H1 (cell line): ENCODE results near the gene UBTD1. TPM values are rescaled to one million over a fixed set of nuclear protein-coding genes. Genes with fewer than 3 reads are reported as not detected.

Experiments
- CTCF ChIA-PET: fragments of 300-600 bp; sonication (Branson Sonifier 250); formaldehyde crosslinking; loops from one replicate; lab custom pipeline; 2021; ENCODE audit not compliant: partially characterized antibody; lab: Charles Lee
- POLR2A ChIA-PET: fragments of 300-600 bp; sonication (Branson Sonifier 250); formaldehyde crosslinking; loops from one replicate; lab custom pipeline; 2021; ENCODE audit warnings: inconsistent platforms; ENCODE audit not compliant: partially characterized antibody; lab: Charles Lee
- DNase-seq, 2 experiments: peaks; one replicate each; pipeline versions ENCODE4 v3.0.0 to v3.0.0-alpha.2; 2010 to 2022; ENCODE audit warnings: low spot score in 2 of 2, low read depth in 1 of 2, mixed read lengths in 1 of 2
- FAIRE-seq: peaks from 2 replicates; lab custom pipeline; 2011; peaks lifted over from hg19 to GRCh38; lab: Jason Lieb, UNC
- H2AFZ ChIP-seq: 2 replicates; pipeline ENCODE4 v1.8.1; 2012; ENCODE audit warnings: low read length, inconsistent platforms
- H2AK5ac ChIP-seq: 2 replicates; pipeline ENCODE4 v1.6.1; 2013; ENCODE audit warnings: low read depth, low read length
- H2BK120ac ChIP-seq: replicated peaks from 2 replicates; pipeline ENCODE3; 2013; ENCODE audit warnings: low read depth, low read length, inconsistent platforms
- H2BK12ac ChIP-seq: 2 replicates; pipeline ENCODE4 v1.6.1; 2013; ENCODE audit warnings: low read depth, low read length
- H2BK15ac ChIP-seq: 2 replicates; pipeline ENCODE4 v1.6.1; 2013; ENCODE audit warnings: low read length
- H2BK20ac ChIP-seq: 2 replicates; pipeline ENCODE4 v1.6.1; 2013; ENCODE audit warnings: low read length
- H2BK5ac ChIP-seq: 2 replicates; pipeline ENCODE4 v1.6.1; 2013; ENCODE audit warnings: low read depth, low read length
- H3K14ac ChIP-seq: 2 replicates; pipeline ENCODE4 v1.6.1; 2013; ENCODE audit warnings: inconsistent platforms; ENCODE audit not compliant: insufficient read length
- H3K18ac ChIP-seq: 2 replicates; pipeline ENCODE4 v1.6.1; 2013; ENCODE audit warnings: low read length; ENCODE audit errors: extremely low read depth
- H3K23ac ChIP-seq: 2 replicates; pipeline ENCODE4 v1.6.1; 2013; ENCODE audit warnings: inconsistent platforms; ENCODE audit not compliant: insufficient read length
- H3K23me2 ChIP-seq: 2 replicates; pipeline ENCODE4 v1.6.1; 2013; ENCODE audit warnings: low read depth, low read length
- H3K27ac ChIP-seq: 2 replicates; pipeline ENCODE4 v1.6.1; 2011; ENCODE audit warnings: low read depth, low read length, inconsistent platforms
- H3K27me3 ChIP-seq, 4 experiments: replicated peaks in 1 of 4; 1 replicate in 1 of 4; 2 replicates in 3 of 4; pipeline versions ENCODE4 v1.6.1 to v1.8.1; 2011 to 2013; ENCODE audit warnings: low read length in 3 of 4, mild to moderate bottlenecking in 3 of 4, inconsistent platforms in 2 of 4, mixed read lengths in 2 of 4, moderate library complexity in 1 of 4; ENCODE audit not compliant: control insufficient read depth in 3 of 4, insufficient read depth in 3 of 4; ENCODE audit errors: extremely low read depth in 1 of 4
- H3K36me3 ChIP-seq, 4 experiments: 2 replicates each; pipeline versions ENCODE4 v1.6.1 to v1.8.1; 2011 to 2013; ENCODE audit warnings: mild to moderate bottlenecking in 4 of 4, low read length in 3 of 4, moderate library complexity in 2 of 4, control low read depth in 1 of 4, inconsistent platforms in 1 of 4; ENCODE audit not compliant: insufficient read depth in 4 of 4, control insufficient read depth in 2 of 4
- H3K4ac ChIP-seq: replicated peaks from 2 replicates; pipeline ENCODE3; 2013; ENCODE audit warnings: low read length, low read depth, mixed read lengths, inconsistent platforms; ENCODE audit not compliant: insufficient read length
- H3K4me1 ChIP-seq, 4 experiments: replicated peaks in 1 of 4; 1 replicate in 1 of 4; 2 replicates in 3 of 4; pipeline versions ENCODE4 v1.6.1 to v1.8.1; 2011 to 2013; ENCODE audit warnings: low read length in 3 of 4, inconsistent platforms in 2 of 4, mixed read lengths in 1 of 4; ENCODE audit not compliant: insufficient read depth in 4 of 4, control insufficient read depth in 3 of 4
- H3K4me2 ChIP-seq, 2 experiments: 2 replicates each; pipeline versions ENCODE4 v1.6.1 to v1.8.1; 2011 to 2013; ENCODE audit warnings: low read depth in 2 of 2, low read length in 2 of 2, control low read depth in 1 of 2, inconsistent platforms in 1 of 2, mild to moderate bottlenecking in 1 of 2; ENCODE audit not compliant: insufficient read depth in 1 of 2
- H3K4me3 ChIP-seq, 4 experiments: fragments of 200-600, 300-600 bp in 1 of 4; sonication (generic), shearing (Covaris generic), sonication (Bioruptor Twin) in 1 of 4; 2 replicates each; pipeline versions ENCODE4 v1.5.1 to v1.8.1; 2011 to 2016; ENCODE audit warnings: low read length in 4 of 4, low read depth in 3 of 4, control low read depth in 2 of 4, inconsistent platforms in 2 of 4, mild to moderate bottlenecking in 2 of 4, mixed read lengths in 1 of 4, moderate library complexity in 1 of 4; ENCODE audit not compliant: insufficient read depth in 2 of 4; ENCODE audit errors: extremely low read depth in 1 of 4
- H3K56ac ChIP-seq: replicated peaks from 2 replicates; pipeline ENCODE3; 2013; ENCODE audit warnings: low read depth, mild to moderate bottlenecking, mixed read lengths, low read length, inconsistent platforms; ENCODE audit not compliant: insufficient read length
- H3K79me1 ChIP-seq: 2 replicates; pipeline ENCODE4 v1.6.1; 2013; ENCODE audit warnings: low read depth, low read length, control low read depth
- H3K79me2 ChIP-seq, 2 experiments: 2 replicates each; pipeline versions ENCODE4 v1.6.1 to v1.8.1; 2012 to 2013; ENCODE audit warnings: low read length in 2 of 2, mild to moderate bottlenecking in 2 of 2, inconsistent platforms in 1 of 2; ENCODE audit not compliant: insufficient read depth in 2 of 2, control insufficient read depth in 1 of 2
- H3K9ac ChIP-seq, 4 experiments: replicated peaks in 1 of 4; 1 replicate in 1 of 4; 2 replicates in 3 of 4; pipeline versions ENCODE4 v1.6.1 to v1.8.1; 2011 to 2013; ENCODE audit warnings: low read depth in 3 of 4, low read length in 3 of 4, control low read depth in 2 of 4, mild to moderate bottlenecking in 2 of 4, moderate library complexity in 2 of 4, inconsistent platforms in 1 of 4; ENCODE audit errors: extremely low read depth in 1 of 4
- H3K9me3 ChIP-seq, 2 experiments: 2 replicates each; pipeline versions ENCODE4 v1.6.1 to v1.8.1; 2012 to 2013; ENCODE audit warnings: mild to moderate bottlenecking in 2 of 2, moderate library complexity in 2 of 2, control low read depth in 1 of 2, inconsistent platforms in 1 of 2, low read depth in 1 of 2, low read length in 1 of 2, mixed read lengths in 1 of 2; ENCODE audit not compliant: insufficient read depth in 2 of 2
- H4K20me1 ChIP-seq, 2 experiments: replicated peaks in 1 of 2; 2 replicates each; pipeline versions ENCODE3 to v1.8.1; 2011 to 2013; ENCODE audit warnings: inconsistent platforms in 2 of 2, low read length in 2 of 2, mild to moderate bottlenecking in 1 of 2; ENCODE audit not compliant: insufficient read depth in 2 of 2, control insufficient read depth in 1 of 2
- H4K5ac ChIP-seq: 2 replicates; pipeline ENCODE4 v1.6.1; 2013; ENCODE audit warnings: low read length, low read depth, mixed read lengths, inconsistent platforms; ENCODE audit not compliant: insufficient read length
- H4K8ac ChIP-seq: 2 replicates; pipeline ENCODE4 v1.8.0; 2013; ENCODE audit warnings: mild to moderate bottlenecking, moderate library complexity, low read length, inconsistent platforms; ENCODE audit not compliant: insufficient read depth; ENCODE audit errors: extremely low read depth
- H4K91ac ChIP-seq: replicated peaks from 2 replicates; pipeline ENCODE3; 2013; ENCODE audit warnings: low read length, mixed read lengths, inconsistent platforms; ENCODE audit not compliant: insufficient read length
- CREB1 ChIP-seq: IDR thresholded peaks from 2 replicates; pipeline ENCODE4 v1.6.1; 2012; ENCODE audit warnings: inconsistent platforms
- EP300 ChIP-seq, 2 experiments: IDR thresholded peaks; 1 replicate in 1 of 2; 2 replicates in 1 of 2; pipeline ENCODE4 v1.6.1; 2011 to 2012; ENCODE audit warnings: low read depth in 2 of 2, low read length in 2 of 2, mild to moderate bottlenecking in 2 of 2, borderline replicate concordance in 1 of 2, inconsistent platforms in 1 of 2, moderate library complexity in 1 of 2
- GABPA ChIP-seq: IDR thresholded peaks from 2 replicates; pipeline ENCODE4 v1.6.1; 2011; ENCODE audit warnings: mild to moderate bottlenecking, low read length, moderate library complexity, borderline replicate concordance; ENCODE audit not compliant: insufficient read depth
- HDAC2 ChIP-seq, 2 experiments: fragments of 300-600 bp in 1 of 2; sonication (generic) in 1 of 2; IDR thresholded peaks; 2 replicates each; pipeline ENCODE4 v1.6.1; 2011 to 2012; ENCODE audit warnings: low read depth in 2 of 2, low read length in 2 of 2, mild to moderate bottlenecking in 2 of 2, moderate library complexity in 2 of 2, borderline replicate concordance in 1 of 2, inconsistent platforms in 1 of 2
- RAD21 ChIP-seq, 2 experiments: IDR thresholded peaks in 1 of 2; conservative IDR thresholded peaks in 1 of 2; 2 replicates each; pipeline ENCODE4 v1.6.1; 2011; ENCODE audit warnings: low read depth in 2 of 2, low read length in 2 of 2, improper control_type of control experiment in 1 of 2, inconsistent platforms in 1 of 2, mild to moderate bottlenecking in 1 of 2, moderate library complexity in 1 of 2
- RXRA ChIP-seq: IDR thresholded peaks from 2 replicates; pipeline ENCODE4 v1.6.1; 2011; ENCODE audit warnings: low read depth, mild to moderate bottlenecking, low read length, moderate library complexity; ENCODE audit not compliant: insufficient read depth
- SIN3A ChIP-seq, 2 experiments: IDR thresholded peaks in 1 of 2; conservative IDR thresholded peaks in 1 of 2; 2 replicates each; pipeline ENCODE4 v1.6.1; 2011 to 2012; ENCODE audit warnings: low read length in 2 of 2, improper control_type of control experiment in 1 of 2, low read depth in 1 of 2, mild to moderate bottlenecking in 1 of 2
- SIX5 ChIP-seq: IDR thresholded peaks from 2 replicates; pipeline ENCODE4 v1.6.1; 2011; ENCODE audit warnings: mild to moderate bottlenecking, low read depth, low read length
- SRF ChIP-seq: IDR thresholded peaks from 2 replicates; pipeline ENCODE4 v1.6.1; 2011; ENCODE audit warnings: mild to moderate bottlenecking, low read depth, low read length, moderate library complexity
- SUZ12 ChIP-seq: fragments of 200-600 bp; sonication (generic); IDR thresholded peaks from 2 replicates; pipeline ENCODE4 v1.6.1; 2012; ENCODE audit warnings: mild to moderate bottlenecking, inconsistent platforms, low read length, moderate library complexity, mixed read lengths
- ZNF274 ChIP-seq: IDR thresholded peaks from 2 replicates; pipeline ENCODE4 v1.7.0; 2012; ENCODE audit warnings: low read length, borderline replicate concordance; ENCODE audit errors: extremely low read depth
- WGBS, 2 experiments: shearing (Covaris generic) in 1 of 2; methylation state at CpG; one replicate each; pipeline versions ENCODE4 v1.1.6 to v1.1.7; 2013 to 2015; ENCODE audit warnings: low lambda C conversion rate in 2 of 2, mixed read lengths in 2 of 2, inconsistent platforms in 1 of 2, low coverage in 1 of 2, missing lambda C conversion rate in 1 of 2; ENCODE audit not compliant: insufficient replicate concordance in 2 of 2, insufficient coverage in 1 of 2, insufficient read length in 1 of 2; ENCODE audit errors: extremely low coverage in 1 of 2, missing lambda C conversion rate in 1 of 2; 5-methylcytosine and 5-hydroxymethylcytosine counted together
- polyA plus RNA-seq, 7 experiments: library from polyadenylated mRNA; depleted of rRNA in 3 of 7; stranded (reverse) in 5 of 7; unstranded in 2 of 7; fragments of >200 nt in 5 of 7; fragments of 200-250 nt in 2 of 7; gene quantifications; 1 replicate in 5 of 7; 2 replicates in 1 of 7; 4 replicates in 1 of 7; pipeline versions ENCODE4 v1.2.1 to v1.2.3, GENCODE V29; 2011 to 2013; ENCODE audit warnings: missing spikeins in 2 of 7, mixed read lengths in 2 of 7
- total RNA-seq: library from RNA; stranded (reverse); fragmentation: NEBNext Ultra II Directional; extraction: Animal tissue kit (Norgen Biotek cat#: 25700); gene quantifications from 2 replicates; pipeline ENCODE4 v1.2.1, GENCODE V29; 2021

Gene UBTD1
- total and polyA plus RNA-seq, 2 of the 8 experiments (the other 6 are each of a cell fraction or from before 2014, with no cell fraction given): 22.3 to 36.2 TPM

DNA sequence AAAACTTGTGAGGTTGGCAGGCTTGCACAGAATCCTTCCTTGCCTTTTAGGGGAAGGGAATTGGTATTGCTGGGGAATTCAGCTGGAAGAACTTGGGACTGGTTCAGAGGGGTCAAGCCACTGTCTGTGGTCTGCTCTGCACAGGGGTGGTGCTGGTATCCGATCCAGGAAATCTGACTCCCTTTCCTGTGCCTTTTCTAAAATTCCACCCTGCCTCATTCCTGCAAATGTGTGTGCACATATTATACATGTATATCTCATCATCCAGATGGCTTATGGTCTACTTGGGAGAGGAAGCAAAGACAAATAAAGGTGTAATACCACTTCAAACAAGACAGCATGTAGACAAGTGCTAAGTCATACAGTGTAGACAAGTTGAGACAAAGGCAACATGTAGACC lies 14.3 kb downstream of the UBTD1 start:
- H4K8ac ChIP-seq: no peak overlapping the region
- H2AFZ ChIP-seq: no peak overlapping the region
- H2AK5ac ChIP-seq: peak overlapping the region; percentile 15; the same call in 1 of the 2 replicates
- H3K27me3 ChIP-seq: no peaks in the 10 kb centered on the region; a peak in 1 of 7 replicates
- H3K27ac ChIP-seq: no peak overlapping the region
- no peak overlapping the region for H3K23ac ChIP-seq
- H2BK20ac ChIP-seq: no peak overlapping the region
- no peak overlapping the region for H2BK120ac ChIP-seq
- no peak overlapping the region for H4K91ac ChIP-seq
- ChIA-PET CTCF (interaction anchor here (0.8 to 19.6 kb wide), 7 partner anchors 9 to 100 kb away, joined by 3 to 283 read pairs (median 7); no protein-coding TSS in a partner anchor), POLR2A (interaction anchor here (0.9 to 1.6 kb wide), 4 partner anchors 8 to 39 kb away, joined by 3 to 6 read pairs (median 4); no protein-coding TSS in a partner anchor)
- H3K4ac ChIP-seq: no peak overlapping the region
- H4K5ac ChIP-seq: no peak overlapping the region
- H2BK15ac ChIP-seq: no peak overlapping the region
- WGBS, 2 experiments: 92% methylated on average over 1 of the region's 1 CpG; no CpG with 5 or more reads in 1 of the 2 experiments
- H3K9ac ChIP-seq: no peak overlapping the region
- no peak overlapping the region for H3K56ac ChIP-seq
- peak in 1 of 2 experiments; percentile 35 for DNase-seq
- no peak overlapping the region for H3K4me3 ChIP-seq
- no peak overlapping the region for H2BK12ac ChIP-seq
- peaks cover 0 to 19% of the 10 kb centered on the region in 2 experiments for H3K79me2 ChIP-seq
- no peaks in the 10 kb centered on the region for H3K9me3 ChIP-seq
- H3K14ac ChIP-seq: no peak overlapping the region
- TF ChIP-seq GABPA (no peak), RXRA (no peak), RAD21 (IDR thresholded peaks at IDR 0.05 in 1 of 2, conservative IDR thresholded peaks at IDR 0.05 in 1 of 2; ENCODE audit: low read depth in 2 of 2, low read length in 2 of 2) (no peak), CREB1 (no peak), SRF (no peak), SUZ12 (no peak), HDAC2 (IDR thresholded peaks at IDR 0.05; ENCODE audit: borderline replicate concordance in 1 of 2, low read depth in 2 of 2, low read length in 2 of 2) (no peak), SIN3A (conservative IDR thresholded peaks at IDR 0.05 in 1 of 2, IDR thresholded peaks at IDR 0.05 in 1 of 2; ENCODE audit: low read depth in 1 of 2, low read length in 2 of 2) (no peak), SIX5 (no peak), EP300 (IDR thresholded peaks at IDR 0.05; ENCODE audit: borderline replicate concordance in 1 of 2, low read depth in 2 of 2, low read length in 2 of 2) (no peak), ZNF274 (no peak)
- TF ChIP-seq, all 59 proteins: peak for 0
- Histone ChIP-seq H3K79me1 (peaks cover 19% of the 10 kb centered on the region; the same call in 1 of the 2 replicates), H3K18ac (no peak overlapping the region), H3K36me3 (no peaks in the 10 kb centered on the region), H3K23me2 (no peaks in the 10 kb centered on the region; the same call in 1 of the 2 replicates), H4K20me1 (peaks cover 4 to 10% of the 10 kb centered on the region in 2 experiments), H3K4me1 (peaks cover 0 to 10% (median 5%) of the 10 kb centered on the region in 4 experiments; a peak in 6 of 7 replicates), H2BK5ac (no peak overlapping the region), H3K4me2 (no peak overlapping the region)
- no peak for FAIRE-seq
